SK-N-SH treated with all-trans-retinoic acid at 6 μM for 48 hours (cell line): ENCODE measurements around the gene TTC31.

Experiments
- ZFP30 ChIP-seq: fragments of 450-650 bp; formaldehyde crosslinking; IDR thresholded peaks from 2 replicates; pipeline ENCODE4 v1.5.0; 2022; ENCODE audit warnings: mild to moderate bottlenecking, moderate library complexity
- TF ChIP-seq, protein P1 (sequence below): fragments of 250-450 bp; sonication (Bioruptor Pico); IDR thresholded peaks from 2 replicates; pipeline ENCODE4 v1.8.0; 2020; ENCODE audit warnings: mild to moderate bottlenecking, moderate library complexity, borderline replicate concordance

DNA sequence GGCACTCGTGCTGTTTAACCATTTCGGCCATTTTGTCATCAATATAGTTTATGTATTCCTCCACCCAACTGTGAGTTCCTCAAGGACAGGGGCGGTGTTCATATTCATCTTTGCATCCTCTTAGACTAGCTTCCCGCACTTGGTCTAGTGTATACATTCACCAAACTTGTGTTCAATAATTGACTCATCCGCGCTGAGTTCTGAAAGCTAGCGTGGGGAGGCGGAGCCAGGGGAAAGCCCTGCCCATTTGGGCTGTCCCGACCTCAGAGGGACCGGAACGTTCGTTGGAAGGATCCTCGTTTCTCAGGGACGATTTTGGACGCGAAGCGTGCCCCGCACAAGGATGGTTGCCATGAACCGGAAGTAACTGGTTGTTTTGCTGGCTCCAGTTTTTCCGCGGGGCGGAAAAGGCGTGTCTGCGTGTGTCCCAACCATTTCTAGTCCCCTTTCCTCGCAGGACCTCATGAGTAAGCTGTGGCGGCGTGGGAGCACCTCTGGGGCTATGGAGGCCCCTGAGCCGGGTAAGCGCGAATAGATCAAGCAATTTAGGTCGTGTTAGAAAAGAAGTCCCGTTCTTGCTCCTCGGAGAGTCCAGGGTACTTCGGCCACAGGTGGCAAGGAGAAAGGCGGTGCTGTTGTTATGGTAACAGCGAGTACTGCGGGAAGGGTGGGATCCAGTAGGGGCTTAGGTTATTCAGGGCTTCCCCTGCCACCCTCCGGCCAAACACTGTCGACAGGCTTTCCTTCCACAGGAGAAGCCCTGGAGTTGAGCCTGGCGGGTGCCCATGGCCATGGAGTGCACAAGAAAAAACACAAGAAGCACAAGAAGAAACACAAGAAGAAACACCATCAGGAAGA, 28.0 kb upstream of the TTC31 start, which contains the start of gene INO80B:
- TF ChIP-seq ZFP30 = no peak
- TF ChIP-seq, protein P1, sequence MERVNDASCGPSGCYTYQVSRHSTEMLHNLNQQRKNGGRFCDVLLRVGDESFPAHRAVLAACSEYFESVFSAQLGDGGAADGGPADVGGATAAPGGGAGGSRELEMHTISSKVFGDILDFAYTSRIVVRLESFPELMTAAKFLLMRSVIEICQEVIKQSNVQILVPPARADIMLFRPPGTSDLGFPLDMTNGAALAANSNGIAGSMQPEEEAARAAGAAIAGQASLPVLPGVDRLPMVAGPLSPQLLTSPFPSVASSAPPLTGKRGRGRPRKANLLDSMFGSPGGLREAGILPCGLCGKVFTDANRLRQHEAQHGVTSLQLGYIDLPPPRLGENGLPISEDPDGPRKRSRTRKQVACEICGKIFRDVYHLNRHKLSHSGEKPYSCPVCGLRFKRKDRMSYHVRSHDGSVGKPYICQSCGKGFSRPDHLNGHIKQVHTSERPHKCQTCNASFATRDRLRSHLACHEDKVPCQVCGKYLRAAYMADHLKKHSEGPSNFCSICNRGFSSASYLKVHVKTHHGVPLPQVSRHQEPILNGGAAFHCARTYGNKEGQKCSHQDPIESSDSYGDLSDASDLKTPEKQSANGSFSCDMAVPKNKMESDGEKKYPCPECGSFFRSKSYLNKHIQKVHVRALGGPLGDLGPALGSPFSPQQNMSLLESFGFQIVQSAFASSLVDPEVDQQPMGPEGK (CRISPR knock-in tag) = no peak
